GM12801 (cell line): Measurements from ENCODE around the gene HDAC8.

Experiments used
- TF ChIP-seq, protein P1 (sequence below): IDR thresholded peaks from one replicate; pipeline ENCODE4 v1.5.1; 2011; ENCODE audit warnings: control low read depth; ENCODE audit not compliant: insufficient read length; ENCODE audit errors: extremely low read depth

HDAC8 gene

DNA sequence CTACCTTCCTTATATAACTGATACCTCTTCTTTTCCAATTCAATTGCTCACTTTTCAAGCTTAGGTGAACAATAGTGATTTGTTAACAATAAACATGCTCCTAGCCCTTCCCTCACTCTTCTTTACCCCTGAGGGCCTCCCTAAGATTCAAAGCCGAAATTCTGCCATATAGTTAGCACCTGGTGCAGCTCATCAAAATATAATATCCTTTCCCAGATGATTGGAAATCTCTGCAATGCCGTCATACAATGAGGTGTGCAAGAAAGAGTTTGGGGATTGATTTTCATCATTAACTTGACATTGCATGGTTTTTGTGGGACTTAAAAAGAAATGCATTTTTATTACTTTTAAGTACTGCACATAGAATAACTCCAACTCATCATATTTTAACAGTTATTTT is 95.3 kb downstream of the HDAC8 start:
- TF ChIP-seq, protein P1, sequence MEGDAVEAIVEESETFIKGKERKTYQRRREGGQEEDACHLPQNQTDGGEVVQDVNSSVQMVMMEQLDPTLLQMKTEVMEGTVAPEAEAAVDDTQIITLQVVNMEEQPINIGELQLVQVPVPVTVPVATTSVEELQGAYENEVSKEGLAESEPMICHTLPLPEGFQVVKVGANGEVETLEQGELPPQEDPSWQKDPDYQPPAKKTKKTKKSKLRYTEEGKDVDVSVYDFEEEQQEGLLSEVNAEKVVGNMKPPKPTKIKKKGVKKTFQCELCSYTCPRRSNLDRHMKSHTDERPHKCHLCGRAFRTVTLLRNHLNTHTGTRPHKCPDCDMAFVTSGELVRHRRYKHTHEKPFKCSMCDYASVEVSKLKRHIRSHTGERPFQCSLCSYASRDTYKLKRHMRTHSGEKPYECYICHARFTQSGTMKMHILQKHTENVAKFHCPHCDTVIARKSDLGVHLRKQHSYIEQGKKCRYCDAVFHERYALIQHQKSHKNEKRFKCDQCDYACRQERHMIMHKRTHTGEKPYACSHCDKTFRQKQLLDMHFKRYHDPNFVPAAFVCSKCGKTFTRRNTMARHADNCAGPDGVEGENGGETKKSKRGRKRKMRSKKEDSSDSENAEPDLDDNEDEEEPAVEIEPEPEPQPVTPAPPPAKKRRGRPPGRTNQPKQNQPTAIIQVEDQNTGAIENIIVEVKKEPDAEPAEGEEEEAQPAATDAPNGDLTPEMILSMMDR, result no peak

DNA sequence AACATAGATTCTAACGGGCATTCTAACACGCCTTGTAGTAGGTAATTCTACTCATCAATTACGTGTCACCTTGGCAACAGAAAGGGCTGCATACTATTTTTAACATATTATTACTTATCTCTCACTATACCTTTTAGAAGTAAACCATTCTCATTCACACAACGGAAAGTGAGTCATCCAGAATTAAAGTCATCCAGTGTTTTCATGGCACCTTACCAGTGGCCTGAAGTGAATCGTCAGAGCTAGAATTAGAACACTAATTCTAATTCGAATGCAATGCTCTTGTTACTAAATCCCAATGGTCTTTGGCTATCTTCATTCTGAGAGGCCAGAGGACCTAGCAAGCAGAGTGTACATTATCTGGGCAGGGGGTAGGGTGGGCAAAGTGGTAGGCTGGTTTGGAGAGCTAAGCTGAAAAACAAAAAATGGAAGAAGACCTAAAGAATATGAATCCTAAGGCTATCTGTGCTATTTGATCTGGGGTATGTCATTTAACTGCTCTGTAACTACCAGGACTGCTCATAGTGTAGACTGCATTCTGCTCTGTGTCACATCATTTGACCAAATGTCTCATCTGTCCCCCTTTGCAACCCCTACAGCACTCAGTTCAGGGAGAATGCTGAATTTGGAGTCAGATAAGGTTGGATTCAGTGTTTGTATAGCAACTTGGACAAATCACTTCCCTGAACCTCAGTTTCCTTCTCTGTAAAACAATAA is 96.5 kb downstream of the HDAC8 start:
- TF ChIP-seq, protein P1, result no peak

DNA sequence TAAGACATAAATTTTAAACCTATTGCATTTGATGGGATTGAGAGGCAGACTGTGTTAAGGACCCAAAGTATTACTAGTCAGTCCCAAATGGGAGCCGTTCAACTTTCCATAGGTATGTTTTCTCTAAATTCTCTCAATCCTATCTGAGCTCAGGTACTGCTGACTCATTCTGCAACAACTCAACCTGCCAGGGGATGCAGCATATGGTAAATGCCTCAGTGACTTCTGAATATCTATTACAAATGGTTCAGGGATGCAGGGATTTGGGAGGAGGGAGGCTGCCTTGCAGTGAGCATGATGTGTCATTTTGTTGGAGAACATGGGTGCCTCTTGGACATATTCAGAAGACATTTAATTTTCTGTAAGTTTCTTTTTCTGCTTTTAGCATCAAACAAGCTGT is 97.3 kb downstream of the HDAC8 start:
- TF ChIP-seq, protein P1, result no peak

DNA sequence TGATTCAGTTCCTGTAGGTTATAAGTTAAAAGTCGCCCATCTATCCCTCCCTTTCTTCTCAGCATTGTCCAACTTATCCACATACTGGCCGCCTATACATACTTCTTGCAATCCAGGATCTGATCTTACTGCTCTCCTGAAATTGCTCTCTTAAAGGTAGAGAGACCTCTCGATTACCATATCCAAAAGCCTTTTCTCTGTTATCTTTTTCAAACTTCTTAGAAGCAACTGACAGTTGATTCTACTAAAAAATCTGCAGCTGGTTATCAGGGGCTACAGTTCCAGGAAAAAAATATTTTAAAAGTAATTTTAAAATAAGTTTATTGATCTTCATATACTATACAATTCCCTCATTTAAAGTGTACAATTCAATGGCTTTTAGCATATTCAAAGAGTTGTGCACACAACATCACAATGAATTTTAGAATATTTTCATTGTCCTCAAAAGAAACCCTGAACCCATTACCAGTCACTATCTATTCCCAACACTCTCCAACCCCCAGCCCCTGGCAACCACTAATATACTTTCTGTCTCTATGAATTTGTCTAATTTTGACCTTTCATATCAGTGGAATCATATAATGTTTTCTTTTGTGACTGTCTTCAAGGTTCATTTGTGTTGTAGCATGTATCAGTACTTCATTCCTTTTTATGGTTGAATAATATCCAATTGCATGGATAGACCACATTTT is 102.0 kb downstream of the HDAC8 start:
- TF ChIP-seq, protein P1, result no peak

DNA sequence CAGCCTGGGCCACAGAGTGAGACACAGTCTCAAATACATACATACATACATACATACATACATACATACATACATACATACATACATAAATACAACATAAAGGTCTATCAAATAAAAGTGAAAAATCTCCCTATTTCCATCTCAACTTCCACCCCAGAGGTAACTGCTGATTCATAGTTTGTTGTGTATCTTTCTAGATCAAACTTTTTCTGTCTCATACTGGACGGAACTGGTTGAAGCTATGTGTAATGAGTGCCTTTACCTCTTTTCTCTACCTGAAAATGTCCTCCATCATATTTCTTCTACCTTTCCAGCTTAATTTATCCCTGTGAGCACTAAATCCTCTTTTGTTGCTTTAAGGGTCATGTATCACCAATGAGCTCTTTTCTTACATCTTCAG is 102.5 kb downstream of the HDAC8 start:
- TF ChIP-seq, protein P1, result no peak

DNA sequence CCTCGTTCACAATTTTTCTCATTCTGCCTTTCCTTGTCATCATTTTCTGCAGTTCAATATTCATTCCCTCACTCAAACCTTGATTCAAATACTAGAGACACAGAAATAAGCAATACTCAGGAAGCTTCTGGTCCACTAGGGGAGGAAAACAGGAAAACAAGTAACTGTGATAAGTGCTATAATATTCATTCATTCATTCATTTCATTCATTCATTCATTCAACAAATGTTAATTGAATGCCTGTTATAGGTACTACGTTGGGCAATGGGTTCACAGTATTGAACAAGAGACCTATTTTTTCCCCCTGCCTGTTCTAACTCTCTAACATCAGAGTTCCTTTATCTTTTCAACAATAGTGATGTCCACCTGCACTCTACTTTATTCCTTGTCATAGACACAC is 104.0 kb downstream of the HDAC8 start:
- TF ChIP-seq, protein P1, result no peak

DNA sequence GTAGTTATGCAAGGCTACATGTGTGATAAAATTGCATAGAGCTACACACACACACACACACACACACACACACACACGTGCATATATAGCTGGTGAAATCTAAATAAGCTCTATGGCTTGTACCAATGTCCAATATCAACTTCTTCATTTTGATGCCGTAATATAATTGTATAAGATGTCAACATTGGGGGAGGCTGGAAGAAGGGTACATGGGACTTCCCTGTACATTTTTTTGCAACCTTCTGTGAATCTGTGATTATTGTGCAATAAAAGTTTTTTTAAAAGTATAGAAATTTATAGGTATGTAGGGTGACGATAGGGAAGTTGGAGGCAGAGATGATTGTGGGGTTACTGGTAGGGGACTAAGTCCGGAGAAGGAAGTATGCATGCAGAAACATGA is 105.5 kb downstream of the HDAC8 start:
- TF ChIP-seq, protein P1, result no peak
